Stomach smooth muscle (tissue), 2 donors: ENCODE measurements around the gene PNPLA7.

ENCODE experiments used
- H3K27ac ChIP-seq: one replicate; pipeline ENCODE4 v1.7.0; 2013; ENCODE audit warnings: mild to moderate bottlenecking, low read length, inconsistent platforms
- H3K27me3 ChIP-seq, 2 donors: one replicate each; pipeline ENCODE4 v1.7.0; 2013; ENCODE audit warnings: low read length in 2 of 2; ENCODE audit not compliant: insufficient read depth in 2 of 2, control insufficient read depth in 1 of 2
- H3K36me3 ChIP-seq, 2 donors: one replicate each; pipeline ENCODE4 v1.7.0; 2013; ENCODE audit warnings: low read length in 2 of 2; ENCODE audit not compliant: control insufficient read depth in 2 of 2, insufficient read depth in 2 of 2
- H3K4me1 ChIP-seq: one replicate; pipeline ENCODE4 v1.7.0; 2013; ENCODE audit warnings: low read length; ENCODE audit not compliant: control insufficient read depth, insufficient read depth
- H3K4me3 ChIP-seq, 2 donors: one replicate each; pipeline ENCODE4 v1.7.0; 2013; ENCODE audit warnings: low read length in 2 of 2
- H3K9ac ChIP-seq, 2 donors: one replicate each; pipeline ENCODE4 v1.7.0; 2013; ENCODE audit warnings: low read length in 2 of 2, mild to moderate bottlenecking in 1 of 2
- H3K9me3 ChIP-seq, 2 donors: one replicate each; pipeline ENCODE4 v1.7.0; 2013; ENCODE audit warnings: low read length in 2 of 2; ENCODE audit not compliant: control insufficient read depth in 2 of 2
- donor health status: healthy.
- donor health status: Pancreatic carcinoma.

PNPLA7 gene

GRCh38 chr9:137493364-137494103 lies 56.7 kb downstream of the PNPLA7 start:
- Histone ChIP-seq H3K36me3 (peaks cover 0 to 2% of the 10 kb centered on the region in 2 donors), H3K9me3 (no peaks in the 10 kb centered on the region), H3K9ac (no peak overlapping the region), H3K4me1 (no peaks in the 10 kb centered on the region), H3K27me3 (no peaks in the 10 kb centered on the region), H3K27ac (no peak overlapping the region), H3K4me3 (no peak overlapping the region)

GRCh38 chr9:137492464-137493363 lies 57.5 kb downstream of the PNPLA7 start:
- no peaks in the 10 kb centered on the region for H3K9me3 ChIP-seq
- no peak overlapping the region for H3K4me3 ChIP-seq
- no peaks in the 10 kb centered on the region for H3K4me1 ChIP-seq
- H3K36me3 ChIP-seq = peaks cover 0 to 4% of the 10 kb centered on the region in 2 donors
- no peaks in the 10 kb centered on the region for H3K27me3 ChIP-seq
- no peak overlapping the region for H3K27ac ChIP-seq
- H3K9ac ChIP-seq = no peak overlapping the region

DNA sequence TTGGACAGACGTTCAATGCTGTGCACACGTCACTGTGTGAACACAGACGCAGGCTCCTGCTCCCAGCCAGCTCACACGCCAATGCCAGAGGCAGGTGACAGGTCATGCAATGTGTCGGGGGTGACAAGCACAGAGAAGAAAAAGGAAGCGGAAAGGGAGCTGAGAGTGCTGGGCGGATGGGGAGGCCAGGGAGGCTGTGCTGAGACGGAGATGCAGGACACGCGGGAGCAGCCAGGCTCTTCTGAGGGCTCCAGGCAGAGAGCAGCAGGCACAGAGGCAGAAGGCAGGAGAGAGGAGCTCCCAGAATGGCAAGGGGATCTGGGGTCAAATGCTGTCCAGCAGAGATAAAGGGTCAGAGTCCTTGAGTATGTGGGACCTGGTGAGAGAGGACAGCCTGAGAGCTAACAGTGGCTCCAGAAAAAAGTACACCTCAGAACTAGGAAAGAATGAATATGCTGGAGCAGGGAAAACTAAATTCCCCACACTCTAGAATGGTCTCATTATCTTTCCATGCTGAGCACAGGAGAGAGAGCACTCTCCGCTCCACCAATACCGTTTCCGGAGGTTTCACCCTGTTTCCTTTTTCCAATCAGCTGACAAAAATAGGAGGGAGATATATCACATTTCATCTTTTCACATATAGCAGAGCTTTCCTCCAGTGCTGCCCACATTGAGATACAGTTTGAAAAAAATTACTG lies 58.3 kb downstream of the PNPLA7 start:
- Histone ChIP-seq H3K4me3 (no peak overlapping the region), H3K27ac (no peak overlapping the region), H3K36me3 (peaks cover 0 to 5% of the 10 kb centered on the region in 2 donors), H3K9ac (no peak overlapping the region), H3K27me3 (no peaks in the 10 kb centered on the region), H3K4me1 (no peaks in the 10 kb centered on the region), H3K9me3 (no peaks in the 10 kb centered on the region)

DNA sequence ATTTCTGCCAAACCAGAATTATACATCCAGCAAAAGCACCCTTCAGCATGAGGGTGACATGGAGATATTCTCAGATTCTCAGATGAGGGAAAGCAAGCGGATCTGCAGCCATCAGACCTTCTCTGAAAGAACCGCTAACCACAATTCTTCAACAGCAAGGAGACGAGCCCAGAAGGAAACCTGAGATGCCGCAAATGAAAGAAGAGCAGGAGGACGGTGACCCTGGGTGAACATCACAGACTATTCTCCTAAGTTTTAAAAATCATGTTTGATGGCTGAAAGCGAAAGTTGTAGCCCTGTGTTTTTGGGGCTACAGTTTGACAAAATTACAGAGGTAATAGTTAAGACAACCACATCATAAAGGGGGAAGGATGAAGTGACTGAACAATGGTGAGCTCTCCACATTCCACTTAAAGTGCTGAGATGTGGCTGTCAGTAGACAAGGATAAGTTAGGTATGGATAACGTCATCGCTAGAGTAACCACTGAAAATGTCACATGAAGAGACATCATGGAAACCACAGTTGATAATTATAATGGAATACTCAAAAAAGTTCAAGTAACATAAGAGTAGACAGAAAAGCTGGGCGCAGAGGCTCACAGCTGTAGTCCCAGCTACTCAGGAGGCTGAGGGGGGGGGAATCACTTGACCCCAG lies 59.5 kb downstream of the PNPLA7 start:
- H3K4me3 ChIP-seq = no peak overlapping the region
- H3K27me3 ChIP-seq = no peaks in the 10 kb centered on the region
- no peaks in the 10 kb centered on the region for H3K4me1 ChIP-seq
- H3K36me3 ChIP-seq = peaks cover 0 to 5% of the 10 kb centered on the region in 2 donors
- H3K27ac ChIP-seq = no peak overlapping the region
- no peaks in the 10 kb centered on the region for H3K9me3 ChIP-seq
- no peak overlapping the region for H3K9ac ChIP-seq

DNA sequence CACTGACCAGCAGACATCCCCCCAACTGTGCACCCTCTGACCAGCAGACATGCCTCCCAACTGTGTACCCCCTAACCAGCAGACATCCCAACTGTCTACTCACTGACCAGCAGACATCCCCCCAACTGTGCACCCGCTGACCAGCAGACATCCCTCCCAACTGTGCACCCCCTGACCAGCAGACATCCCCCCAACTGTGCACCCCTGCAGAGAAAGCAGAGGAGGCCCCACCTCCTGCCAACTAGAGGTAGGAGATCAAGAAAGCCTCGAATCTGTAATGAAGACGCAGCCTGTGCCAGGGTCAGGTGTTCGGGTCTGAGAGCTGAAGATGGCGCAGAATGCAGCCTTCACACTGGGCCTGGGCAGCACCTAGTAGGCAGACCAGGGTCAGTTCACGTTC lies 61.3 kb downstream of the PNPLA7 start:
- no peaks in the 10 kb centered on the region for H3K9me3 ChIP-seq
- peaks cover 0 to 5% of the 10 kb centered on the region in 2 donors for H3K36me3 ChIP-seq
- H3K4me3 ChIP-seq = no peak overlapping the region
- no peaks in the 10 kb centered on the region for H3K4me1 ChIP-seq
- no peaks in the 10 kb centered on the region for H3K27me3 ChIP-seq
- no peak overlapping the region for H3K9ac ChIP-seq
- H3K27ac ChIP-seq = no peak overlapping the region

GRCh38 chr9:137488327-137488653 lies 61.9 kb downstream of the PNPLA7 start:
- Histone ChIP-seq H3K4me3 (no peak overlapping the region), H3K9me3 (no peaks in the 10 kb centered on the region), H3K4me1 (no peaks in the 10 kb centered on the region), H3K9ac (no peak overlapping the region), H3K36me3 (peaks cover 0 to 5% of the 10 kb centered on the region in 2 donors), H3K27me3 (no peaks in the 10 kb centered on the region), H3K27ac (no peak overlapping the region)

- Histone ChIP-seq H3K9me3 (no peaks in the 10 kb centered on the region), H3K4me1 (no peaks in the 10 kb centered on the region), H3K4me3 (no peak overlapping the region), H3K9ac (no peak overlapping the region), H3K27ac (no peak overlapping the region), H3K27me3 (no peaks in the 10 kb centered on the region), H3K36me3 (peaks cover 0 to 5% of the 10 kb centered on the region in 2 donors)
These were observed 62.5 kb downstream of the PNPLA7 start for GRCh38 chr9:137487454-137488326.

- H3K27ac ChIP-seq = no peak overlapping the region
- no peaks in the 10 kb centered on the region for H3K27me3 ChIP-seq
- H3K9ac ChIP-seq = no peak overlapping the region
- H3K9me3 ChIP-seq = no peaks in the 10 kb centered on the region
- peaks cover 0 to 5% of the 10 kb centered on the region in 2 donors for H3K36me3 ChIP-seq
- H3K4me1 ChIP-seq = peaks cover 7% of the 10 kb centered on the region
- no peak overlapping the region for H3K4me3 ChIP-seq
These were observed 63.4 kb downstream of the PNPLA7 start for GRCh38 chr9:137486545-137487453.

- Histone ChIP-seq H3K36me3 (peaks cover 0 to 3% of the 10 kb centered on the region in 2 donors), H3K4me1 (peaks cover 8% of the 10 kb centered on the region), H3K4me3 (no peak overlapping the region), H3K27ac (no peak overlapping the region), H3K9me3 (no peaks in the 10 kb centered on the region), H3K27me3 (no peaks in the 10 kb centered on the region), H3K9ac (no peak overlapping the region)
These were observed 64.1 kb downstream of the PNPLA7 start for GRCh38 chr9:137486141-137486490.
